ENCODE data around the gene CMTM4. TPM values are rescaled to one million over a fixed set of nuclear protein-coding genes. Genes with fewer than 3 reads are reported as not detected.
"Not testable (repeated sequence)": the region's sequence is repeated elsewhere in the genome, so short reads cannot be mapped to it uniquely, and the experiment has no call there.

Gene CMTM4
- total RNA-seq, 2 experiments from 2014 or later = 4.6 to 4.7 TPM

DNA sequence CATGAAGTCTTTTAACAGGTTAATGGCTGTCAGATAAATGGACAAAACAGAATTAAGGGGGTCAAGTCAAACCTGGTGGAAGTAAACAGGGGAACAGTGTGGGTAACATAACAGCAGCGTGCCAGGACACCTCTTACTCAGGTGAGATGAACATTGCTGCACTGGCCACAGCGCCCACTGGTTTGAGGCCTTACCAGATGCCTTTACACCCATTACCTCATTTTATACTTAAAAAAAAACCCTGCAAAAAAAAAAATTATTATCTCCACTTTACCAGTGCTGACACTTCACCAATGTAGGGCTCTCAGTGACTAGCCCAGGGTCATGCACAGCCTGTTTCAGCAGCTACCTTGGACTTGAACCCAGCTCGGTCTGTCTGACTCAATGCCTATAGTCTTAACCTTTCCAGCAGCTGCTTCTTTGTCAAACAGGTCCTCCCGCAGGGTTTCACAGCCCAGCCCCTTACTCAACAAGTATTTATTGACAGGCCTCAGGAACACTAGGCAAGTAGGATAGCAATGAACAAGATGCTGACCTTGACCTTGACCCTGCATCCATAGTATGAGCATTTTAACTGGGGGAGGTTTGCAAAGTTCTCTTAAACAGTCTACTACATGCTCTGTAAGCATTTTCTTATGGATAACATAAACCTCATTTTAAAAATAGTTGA, 61.9 kb downstream of the CMTM4 start:
- intact Hi-C loops (cut with micrococcal nuclease) = no loop called here
- no peak for DNase-seq
- Mint-ChIP-seq H3K9me3 (no peaks in the 10 kb centered on the region), H3K27ac (no peak overlapping the region), H3K4me3 (no peak overlapping the region), H3K36me3 (ENCODE audit: low read depth) (peaks cover 2% of the 10 kb centered on the region), H3K27me3 (ENCODE audit: low read depth) (no peaks in the 10 kb centered on the region), H3K4me1 (ENCODE audit: low read depth) (no peaks in the 10 kb centered on the region)
- CTCF ChIA-PET = interaction anchor here (1.1 to 1.4 kb wide), 3 partner anchors 16 to 117 kb away, joined by 3 to 4 read pairs (median 3); partner anchors contain the start of gene DYNC1LI2

DNA sequence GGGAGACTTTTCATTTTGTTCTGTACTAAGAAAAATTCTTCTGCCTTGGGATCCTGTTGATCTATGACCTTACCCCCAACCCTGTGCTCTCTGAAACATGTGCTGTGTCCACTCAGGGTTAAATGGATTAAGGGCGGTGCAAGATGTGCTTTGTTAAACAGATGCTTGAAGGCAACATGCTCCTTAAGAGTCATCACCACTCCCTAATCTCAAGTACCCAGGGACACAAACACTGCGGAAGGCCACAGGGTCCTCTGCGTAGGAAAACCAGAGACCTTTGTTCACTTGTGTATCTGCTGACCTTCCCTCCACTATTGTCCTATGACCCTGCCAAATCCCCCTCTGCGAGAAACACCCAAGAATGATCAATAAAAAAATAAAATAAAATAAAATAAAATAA, 65.0 kb downstream of the CMTM4 start:
- H3K4me1 Mint-ChIP-seq (ENCODE audit: low read depth); CTCF ChIA-PET; H3K27ac Mint-ChIP-seq; H3K36me3 Mint-ChIP-seq (ENCODE audit: low read depth); H3K4me3 Mint-ChIP-seq; intact Hi-C loops (cut with micrococcal nuclease); H3K9me3 Mint-ChIP-seq; H3K27me3 Mint-ChIP-seq (ENCODE audit: low read depth); DNase-seq: not testable (repeated sequence)

DNA sequence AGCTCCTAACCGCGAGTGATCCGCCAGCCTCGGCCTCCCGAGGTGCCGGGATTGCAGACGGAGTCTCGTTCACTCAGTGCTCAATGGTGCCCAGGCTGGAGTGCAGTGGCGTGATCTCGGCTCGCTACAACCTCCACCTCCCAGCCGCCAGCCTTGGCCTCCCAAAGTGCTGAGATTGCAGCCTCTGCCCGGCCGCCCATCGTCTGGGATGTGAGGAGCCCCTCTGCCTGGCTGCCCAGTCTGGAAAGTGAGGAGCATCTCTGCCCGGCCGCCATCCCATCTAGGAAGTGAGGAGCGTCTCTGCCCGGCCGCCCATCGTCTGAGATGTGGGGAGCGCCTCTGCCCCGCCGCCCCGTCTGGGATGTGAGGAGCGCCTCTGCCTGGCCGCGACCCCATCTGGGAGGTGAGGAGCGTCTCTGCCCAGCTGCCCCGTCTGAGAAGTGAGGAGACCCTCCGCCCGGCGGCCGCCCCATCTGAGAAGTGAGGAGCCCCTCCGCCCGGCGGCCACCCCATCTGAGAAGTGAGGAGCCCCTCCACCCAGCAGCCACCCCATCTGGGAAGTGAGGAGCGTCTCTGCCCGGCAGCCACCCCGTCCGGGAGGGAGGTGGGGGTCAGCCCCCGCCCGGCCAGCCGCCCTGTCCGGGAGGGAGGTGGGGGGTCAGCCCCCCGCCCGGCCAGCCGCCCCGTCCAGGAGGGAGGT, 65.8 kb downstream of the CMTM4 start:
- H3K27me3 Mint-ChIP-seq (ENCODE audit: low read depth); H3K4me1 Mint-ChIP-seq (ENCODE audit: low read depth); H3K27ac Mint-ChIP-seq; DNase-seq; H3K9me3 Mint-ChIP-seq; CTCF ChIA-PET; intact Hi-C loops (cut with micrococcal nuclease); H3K4me3 Mint-ChIP-seq; H3K36me3 Mint-ChIP-seq (ENCODE audit: low read depth): not testable (repeated sequence)

DNA sequence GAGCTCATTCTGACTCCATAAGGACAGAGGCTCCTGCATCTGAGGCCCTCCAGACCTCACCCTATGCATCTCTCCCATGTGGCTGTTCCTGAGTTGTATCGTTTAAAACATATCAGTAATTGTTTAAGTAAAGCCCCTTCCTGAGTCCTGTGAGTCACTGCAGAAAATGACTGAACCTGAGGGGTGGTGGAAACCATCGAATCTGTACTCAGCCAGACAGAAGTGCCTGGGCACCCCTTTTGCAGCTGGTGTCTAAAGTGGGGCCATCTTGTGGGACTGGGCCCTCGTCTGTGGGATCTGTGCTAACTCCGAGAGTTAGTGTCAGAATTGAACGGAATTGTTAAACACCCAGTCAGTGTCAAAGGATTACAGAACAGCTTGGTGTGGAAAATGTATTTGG, 66.7 kb downstream of the CMTM4 start:
- Mint-ChIP-seq H3K36me3 (ENCODE audit: low read depth) (peaks cover 2% of the 10 kb centered on the region), H3K9me3 (no peaks in the 10 kb centered on the region), H3K27ac (no peak overlapping the region), H3K4me1 (ENCODE audit: low read depth) (no peaks in the 10 kb centered on the region), H3K27me3 (ENCODE audit: low read depth) (no peaks in the 10 kb centered on the region), H3K4me3 (no peak overlapping the region)
- intact Hi-C loops (cut with micrococcal nuclease) = no loop called here
- CTCF ChIA-PET = interaction anchor here (1.9 kb wide), 1 partner anchor 21 kb away, joined by 6 read pairs; no protein-coding TSS in a partner anchor
- DNase-seq = no peak

DNA sequence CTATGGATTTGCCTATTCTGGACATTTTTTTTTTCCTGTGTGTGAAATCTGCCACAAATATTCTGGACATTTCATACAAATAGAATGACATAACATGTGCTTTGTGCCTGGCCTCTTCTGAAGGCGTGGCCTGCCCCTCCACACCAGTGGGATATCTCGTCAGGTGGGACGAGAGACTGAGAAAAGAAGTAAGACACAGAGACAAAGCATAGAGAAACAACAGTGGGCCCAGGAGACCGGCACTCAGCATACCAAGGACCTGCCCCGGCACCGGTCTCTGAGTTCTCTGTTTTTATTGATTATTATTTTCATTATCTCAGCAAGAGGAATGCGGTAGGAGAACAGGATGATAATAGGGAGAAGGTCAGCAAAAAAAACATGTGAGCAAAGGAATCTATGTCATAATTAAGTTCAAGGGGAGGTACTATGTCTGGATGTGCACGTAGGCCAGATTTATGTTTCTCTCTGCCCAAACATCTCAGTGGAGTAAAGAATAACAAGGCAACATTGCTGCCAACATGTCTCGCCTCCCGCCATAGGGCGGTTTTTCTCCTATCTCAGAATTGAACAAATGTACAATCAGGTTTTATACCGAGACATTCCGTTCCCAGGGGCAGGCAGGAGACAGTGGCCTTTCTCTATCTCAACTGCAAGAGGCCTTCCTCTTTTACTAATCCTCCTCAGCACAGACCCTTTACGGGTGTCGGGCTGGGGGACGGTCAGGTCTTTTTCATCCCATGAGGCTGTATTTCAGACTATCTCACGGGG, 68.7 kb downstream of the CMTM4 start:
- intact Hi-C loops (cut with micrococcal nuclease); H3K27me3 Mint-ChIP-seq (ENCODE audit: low read depth); H3K4me1 Mint-ChIP-seq (ENCODE audit: low read depth); H3K9me3 Mint-ChIP-seq; H3K36me3 Mint-ChIP-seq (ENCODE audit: low read depth); CTCF ChIA-PET; DNase-seq; H3K27ac Mint-ChIP-seq; H3K4me3 Mint-ChIP-seq: not testable (repeated sequence)

DNA sequence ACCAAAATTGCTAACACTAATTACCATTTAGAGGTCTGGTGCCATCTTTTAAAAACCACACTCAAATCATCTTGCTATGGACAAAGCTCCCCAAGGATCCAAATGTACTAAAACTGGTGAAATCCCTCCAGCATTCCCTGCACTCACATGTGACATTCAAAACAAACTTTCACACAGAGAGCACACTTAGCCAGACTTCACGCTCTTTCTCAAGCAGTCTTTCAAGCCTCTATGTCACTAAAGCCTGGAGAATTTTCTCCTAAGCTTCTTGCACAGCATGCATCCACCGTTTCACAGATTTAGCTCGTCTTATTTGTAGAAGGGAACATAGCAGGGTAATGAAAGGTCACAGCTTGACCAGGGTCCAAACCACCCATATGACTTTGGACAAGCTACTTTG, 72.8 kb downstream of the CMTM4 start:
- H3K36me3 Mint-ChIP-seq (ENCODE audit: low read depth) = no peaks in the 10 kb centered on the region
- no peak for DNase-seq
- intact Hi-C loops (cut with micrococcal nuclease) = no loop called here
- no peak overlapping the region for H3K27ac Mint-ChIP-seq
- no peak overlapping the region for H3K4me3 Mint-ChIP-seq
- H3K27me3 Mint-ChIP-seq (ENCODE audit: low read depth) = no peaks in the 10 kb centered on the region
- peaks cover 2% of the 10 kb centered on the region for H3K4me1 Mint-ChIP-seq (ENCODE audit: low read depth)
- no peaks in the 10 kb centered on the region for H3K9me3 Mint-ChIP-seq
- CTCF ChIA-PET = interaction anchor here (0.6 to 2.1 kb wide), 2 partner anchors 16 to 27 kb away, joined by 3 to 10 read pairs; no protein-coding TSS in a partner anchor

DNA sequence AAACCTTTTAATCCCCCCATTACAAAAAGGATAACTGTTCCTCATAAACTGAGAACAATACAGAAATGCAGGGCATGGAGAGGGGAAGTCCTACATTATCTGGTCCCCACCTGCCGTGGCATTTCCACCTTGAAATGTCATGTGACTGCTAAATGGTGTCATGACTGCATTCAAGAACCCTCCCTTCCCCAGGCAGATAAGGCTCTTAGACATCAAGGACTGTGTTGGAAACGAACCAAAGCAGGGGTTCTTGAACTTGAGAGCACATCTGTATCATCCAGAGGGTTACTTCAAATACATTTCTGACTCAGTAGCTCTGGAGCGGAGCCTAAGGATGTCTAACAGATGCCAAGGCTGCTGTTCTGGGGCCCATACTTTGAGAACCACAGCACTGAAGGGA, 73.7 kb downstream of the CMTM4 start:
- Mint-ChIP-seq H3K27me3 (ENCODE audit: low read depth) (no peaks in the 10 kb centered on the region), H3K36me3 (ENCODE audit: low read depth) (no peaks in the 10 kb centered on the region), H3K9me3 (no peaks in the 10 kb centered on the region), H3K4me1 (ENCODE audit: low read depth) (peaks cover 2% of the 10 kb centered on the region), H3K27ac (no peak overlapping the region), H3K4me3 (no peak overlapping the region)
- intact Hi-C loops (cut with micrococcal nuclease) = no loop called here
- CTCF ChIA-PET = interaction anchor here (0.5 to 2.1 kb wide), 2 partner anchors 28 to 157 kb away, joined by 3 to 10 read pairs; no protein-coding TSS in a partner anchor
- no peak for DNase-seq

DNA sequence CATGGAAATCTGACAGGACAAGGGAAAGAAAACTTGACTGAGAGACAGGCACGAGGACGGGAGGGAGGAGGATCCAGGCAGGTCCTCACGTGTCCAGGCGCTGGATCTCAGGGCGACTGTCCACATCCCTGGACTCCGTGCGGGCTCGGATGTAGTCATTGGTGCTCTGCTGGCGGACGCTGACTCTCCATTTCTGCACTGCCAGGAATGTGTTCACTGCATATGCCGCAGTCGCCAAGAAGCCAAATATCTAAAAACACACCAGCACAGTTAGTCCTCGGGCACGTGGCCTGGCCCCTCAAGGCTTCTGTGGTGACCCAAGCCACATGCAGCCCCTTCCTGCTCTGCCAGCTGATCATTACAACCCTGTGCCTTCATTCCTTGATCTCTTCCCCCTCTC, 74.6 kb downstream of the CMTM4 start:
- no peaks in the 10 kb centered on the region for H3K27me3 Mint-ChIP-seq (ENCODE audit: low read depth)
- CTCF ChIA-PET = no interaction called here
- H3K27ac Mint-ChIP-seq = no peak overlapping the region
- no peak for DNase-seq
- no peaks in the 10 kb centered on the region for H3K9me3 Mint-ChIP-seq
- H3K4me1 Mint-ChIP-seq (ENCODE audit: low read depth) = peaks cover 2% of the 10 kb centered on the region
- intact Hi-C loops (cut with micrococcal nuclease) = no loop called here
- H3K4me3 Mint-ChIP-seq = no peak overlapping the region
- no peaks in the 10 kb centered on the region for H3K36me3 Mint-ChIP-seq (ENCODE audit: low read depth)

DNA sequence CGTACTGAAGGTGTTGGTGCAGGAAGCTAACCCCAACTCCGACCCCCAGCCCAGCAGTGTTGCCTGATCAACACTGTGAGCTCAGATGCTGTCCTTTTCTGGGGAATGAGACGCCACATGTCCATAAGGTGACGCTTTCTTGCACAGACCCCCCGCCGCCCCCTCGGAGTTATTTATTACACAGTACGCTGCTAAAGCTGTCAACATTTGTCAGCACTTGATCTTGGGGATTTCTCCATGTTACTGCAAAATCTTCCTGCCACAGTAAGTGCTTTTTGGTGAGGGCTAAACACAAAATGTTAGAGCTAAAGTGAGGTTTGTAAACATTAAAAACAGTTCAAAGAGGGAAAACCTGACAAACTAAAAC, 76.1 kb downstream of the CMTM4 start:
- no peaks in the 10 kb centered on the region for H3K36me3 Mint-ChIP-seq (ENCODE audit: low read depth)
- no peaks in the 10 kb centered on the region for H3K9me3 Mint-ChIP-seq
- intact Hi-C loops (cut with micrococcal nuclease) = no loop called here
- peaks cover 2% of the 10 kb centered on the region for H3K4me1 Mint-ChIP-seq (ENCODE audit: low read depth)
- H3K27ac Mint-ChIP-seq = no peak overlapping the region
- H3K4me3 Mint-ChIP-seq = no peak overlapping the region
- H3K27me3 Mint-ChIP-seq (ENCODE audit: low read depth) = no peaks in the 10 kb centered on the region
- DNase-seq = no peak
- CTCF ChIA-PET = interaction anchor here (0.7 to 1.3 kb wide), 4 partner anchors 11 to 213 kb away, joined by 3 to 4 read pairs (median 3); no protein-coding TSS in a partner anchor

DNA sequence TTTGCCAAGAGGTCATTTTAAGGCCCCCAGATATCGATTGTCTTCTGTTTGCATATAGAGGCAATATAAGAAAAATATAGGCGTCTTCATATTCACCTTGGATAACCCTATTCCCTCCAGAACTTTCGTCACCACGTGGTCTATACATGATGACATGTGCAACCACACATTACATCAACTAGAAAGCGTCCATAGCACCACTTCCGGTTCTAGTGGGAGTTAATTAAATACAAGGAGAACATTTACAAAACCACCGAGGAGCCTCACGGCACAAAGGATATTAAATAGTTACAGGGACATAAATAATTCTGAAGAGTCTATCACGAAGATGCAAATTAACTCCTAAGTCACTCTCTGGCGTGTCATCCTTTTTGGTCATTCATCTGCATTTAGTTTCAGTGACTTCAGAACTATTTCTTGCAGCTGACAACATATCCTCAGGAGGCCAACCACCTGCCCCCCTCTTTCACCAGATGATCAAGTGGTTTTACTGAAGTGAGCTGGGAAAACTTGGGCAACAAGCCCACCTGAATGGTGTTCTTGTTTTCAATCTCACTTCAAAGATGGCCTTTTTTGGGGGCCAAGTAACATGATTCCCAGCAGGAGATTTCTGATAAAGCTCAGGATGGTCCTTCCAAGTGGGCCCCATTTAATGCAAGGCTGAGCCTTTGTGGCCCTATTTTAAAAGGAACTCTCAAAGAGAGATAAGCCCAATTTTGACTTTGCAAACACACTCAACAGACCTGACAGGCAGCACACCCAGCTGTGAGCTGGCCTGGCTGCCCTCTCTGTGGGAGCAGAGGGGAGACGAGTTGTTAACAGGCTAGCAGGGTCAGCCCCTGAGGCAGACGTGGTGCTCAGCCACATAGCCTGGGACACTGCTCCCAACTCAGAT, 76.8 kb downstream of the CMTM4 start:
- intact Hi-C loops (cut with micrococcal nuclease) = no loop called here
- Mint-ChIP-seq H3K27me3 (ENCODE audit: low read depth) (no peaks in the 10 kb centered on the region), H3K4me1 (ENCODE audit: low read depth) (peaks cover 2% of the 10 kb centered on the region), H3K27ac (no peak overlapping the region), H3K36me3 (ENCODE audit: low read depth) (no peaks in the 10 kb centered on the region), H3K4me3 (no peak overlapping the region), H3K9me3 (no peaks in the 10 kb centered on the region)
- CTCF ChIA-PET = interaction anchor here (0.7 to 1.3 kb wide), 5 partner anchors 11 to 212 kb away, joined by 3 to 4 read pairs (median 3); no protein-coding TSS in a partner anchor
- DNase-seq = no peak

DNA sequence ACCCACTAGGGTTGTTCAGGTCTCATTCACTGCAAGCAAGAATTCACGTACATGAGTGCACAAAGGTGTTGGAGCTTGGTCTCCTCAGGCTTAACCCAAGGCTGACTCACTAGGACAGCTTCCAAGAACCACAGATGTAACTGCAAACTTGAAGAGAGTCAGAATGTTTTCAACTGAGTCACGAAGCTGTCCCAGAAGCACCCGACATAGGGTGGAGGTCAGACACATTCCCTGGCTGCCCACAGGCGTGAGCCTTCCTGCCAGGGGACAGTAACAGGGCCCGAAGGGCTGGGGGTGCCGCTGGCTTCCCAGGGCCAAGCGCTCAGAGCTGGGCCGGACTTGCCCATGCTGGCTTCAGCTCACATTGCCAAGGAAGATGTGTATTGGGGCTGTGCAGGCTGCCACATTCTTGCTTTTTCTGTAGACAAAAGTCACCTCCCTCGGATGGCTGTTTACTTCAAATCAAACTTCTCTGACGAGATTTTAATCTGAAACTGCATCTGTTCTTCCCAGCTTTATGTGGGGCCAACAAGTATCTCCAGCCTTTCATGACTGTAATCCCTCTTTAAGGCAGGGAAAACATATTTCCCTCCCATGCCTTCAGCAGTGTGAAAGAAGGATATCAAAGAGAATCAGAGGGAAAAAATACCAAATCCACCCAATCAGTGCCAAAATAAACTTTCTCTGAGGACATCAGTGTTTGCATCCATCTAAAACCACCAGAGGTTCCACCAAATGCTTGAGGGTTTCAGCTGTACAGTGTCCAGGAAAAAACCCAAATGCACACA, 77.8 kb downstream of the CMTM4 start:
- no peak for DNase-seq
- Mint-ChIP-seq H3K4me3 (no peak overlapping the region), H3K4me1 (ENCODE audit: low read depth) (peaks cover 2% of the 10 kb centered on the region), H3K9me3 (no peaks in the 10 kb centered on the region), H3K27me3 (ENCODE audit: low read depth) (no peaks in the 10 kb centered on the region), H3K27ac (no peak overlapping the region), H3K36me3 (ENCODE audit: low read depth) (no peaks in the 10 kb centered on the region)
- CTCF ChIA-PET = interaction anchor here (1.3 to 2.6 kb wide), 2 partner anchors 10 to 74 kb away, joined by 4 to 10 read pairs; no protein-coding TSS in a partner anchor
- intact Hi-C loops (cut with micrococcal nuclease) = no loop called here
